Thyroid gland (tissue), 4 donors: ENCODE data around the gene ZC3H18. TPM values are rescaled to one million over a fixed set of nuclear protein-coding genes. Genes with fewer than 3 reads are reported as not detected.

Source experiments
- DNase-seq, 2 donors: peaks; one replicate each; pipeline ENCODE4 v3.0.0-alpha.2; 2019
- H3K27ac ChIP-seq, 3 donors: fragments of 200-600 bp; sonication (generic); 1 replicate in 2 of 3; 2 replicates in 1 of 3; pipeline ENCODE4 v1.5.1; 2016 to 2019; ENCODE audit warnings: mild to moderate bottlenecking in 1 of 3, moderate library complexity in 1 of 3
- H3K27me3 ChIP-seq: fragments of 200-600 bp; sonication (generic); one replicate; pipeline ENCODE4 v1.5.1; 2019
- H3K36me3 ChIP-seq, 2 donors: fragments of 200-600 bp; sonication (generic); one replicate each; pipeline ENCODE4 v1.5.1; 2016 to 2019
- H3K4me1 ChIP-seq, 2 donors: fragments of 200-600 bp; sonication (generic); one replicate each; pipeline ENCODE4 v1.5.1; 2017 to 2019
- H3K4me3 ChIP-seq, 3 donors: fragments of 200-600 bp; sonication (generic); replicated peaks in 1 of 3; 1 replicate in 2 of 3; 2 replicates in 1 of 3; pipeline ENCODE4 v1.5.1; 2016; ENCODE audit warnings: mild to moderate bottlenecking in 1 of 3
- H3K9me3 ChIP-seq: fragments of 200-600 bp; sonication (generic); one replicate; pipeline ENCODE4 v1.5.1; 2017
- POLR2A ChIP-seq, 2 donors: fragments of 450-650 bp; IDR thresholded peaks; one replicate each; pipeline ENCODE4 v1.6.1; 2017; ENCODE audit warnings: antibody characterized with exemption in 2 of 2, mild to moderate bottlenecking in 2 of 2, moderate library complexity in 1 of 2
- WGBS, 2 donors: methylation state at CpG; one replicate each; pipeline ENCODE4 v1.1.5; 2017; 5-methylcytosine and 5-hydroxymethylcytosine counted together
- intact Hi-C: fragments of 100-400 bp; cut with DNase I; formaldehyde crosslinking; loops from one replicate; pipeline ENCODE4 v1.15.1; 2023
- total RNA-seq, 4 donors: library from RNA; depleted of rRNA; stranded (reverse); fragments of >200 nt; gene quantifications; one replicate each; pipeline ENCODE4 v1.2.3, GENCODE V29; 2016
- TF ChIP-seq, protein P1 (sequence below), 6 experiments: fragments of 200-600 bp in 3 of 6; fragments of 450-650 bp in 3 of 6; sonication (generic) in 3 of 6; IDR thresholded peaks; one replicate each; pipeline ENCODE4 v1.5.1; 2016 to 2019; ENCODE audit warnings: antibody characterized with exemption in 6 of 6, mild to moderate bottlenecking in 2 of 6, inconsistent platforms in 1 of 6, moderate library complexity in 1 of 6

ZC3H18 gene
- total RNA-seq, 4 donors from 2014 or later, result 14.8 to 25.5 (median 20.9) TPM

GRCh38 chr16:88569614-88569984 is 604 bp upstream of the ZC3H18 start:
- WGBS, 2 donors, result 0 to 1% methylated on average over 17 to 28 of the region's 28 CpGs
- Histone ChIP-seq H3K4me1 (peaks cover 13 to 16% of the 10 kb centered on the region in 2 donors), H3K27me3 (no peaks in the 10 kb centered on the region)

DNA sequence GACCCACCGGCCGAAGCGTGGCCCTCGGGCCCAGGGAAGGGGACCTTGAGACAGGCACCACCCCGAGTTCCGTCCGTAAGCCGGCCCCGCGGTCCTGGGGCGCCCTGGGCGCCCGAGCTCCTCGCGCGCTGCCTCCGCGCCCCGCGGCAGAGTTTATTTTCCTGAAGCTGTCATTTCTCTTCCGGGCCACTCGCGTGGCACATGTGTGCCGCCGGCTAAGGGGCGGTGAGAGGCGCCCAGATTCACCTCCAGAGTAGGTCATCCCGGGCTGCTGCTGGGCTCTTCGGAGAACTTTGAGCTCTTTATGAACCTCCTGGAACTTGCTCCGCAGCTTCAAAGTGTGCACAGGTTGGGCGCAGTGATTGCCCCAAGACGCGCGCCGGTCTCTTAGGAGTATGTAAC is 489 bp downstream of the ZC3H18 start:
- intact Hi-C loops, result loop anchor here (2.0 to 10.0 kb wide), 2 partner anchors 84 to 136 kb away; partner anchors contain the start of genes CTU2, CYBA and RNF166
- TF ChIP-seq POLR2A (IDR thresholded peaks at IDR 0.05), result no peak
- TF ChIP-seq, protein P1, sequence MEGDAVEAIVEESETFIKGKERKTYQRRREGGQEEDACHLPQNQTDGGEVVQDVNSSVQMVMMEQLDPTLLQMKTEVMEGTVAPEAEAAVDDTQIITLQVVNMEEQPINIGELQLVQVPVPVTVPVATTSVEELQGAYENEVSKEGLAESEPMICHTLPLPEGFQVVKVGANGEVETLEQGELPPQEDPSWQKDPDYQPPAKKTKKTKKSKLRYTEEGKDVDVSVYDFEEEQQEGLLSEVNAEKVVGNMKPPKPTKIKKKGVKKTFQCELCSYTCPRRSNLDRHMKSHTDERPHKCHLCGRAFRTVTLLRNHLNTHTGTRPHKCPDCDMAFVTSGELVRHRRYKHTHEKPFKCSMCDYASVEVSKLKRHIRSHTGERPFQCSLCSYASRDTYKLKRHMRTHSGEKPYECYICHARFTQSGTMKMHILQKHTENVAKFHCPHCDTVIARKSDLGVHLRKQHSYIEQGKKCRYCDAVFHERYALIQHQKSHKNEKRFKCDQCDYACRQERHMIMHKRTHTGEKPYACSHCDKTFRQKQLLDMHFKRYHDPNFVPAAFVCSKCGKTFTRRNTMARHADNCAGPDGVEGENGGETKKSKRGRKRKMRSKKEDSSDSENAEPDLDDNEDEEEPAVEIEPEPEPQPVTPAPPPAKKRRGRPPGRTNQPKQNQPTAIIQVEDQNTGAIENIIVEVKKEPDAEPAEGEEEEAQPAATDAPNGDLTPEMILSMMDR (IDR thresholded peaks at IDR 0.05), result no peak
- Histone ChIP-seq H3K27me3 (no peaks in the 10 kb centered on the region), H3K36me3 (no peaks in the 10 kb centered on the region), H3K4me1 (peaks cover 13 to 16% of the 10 kb centered on the region in 2 donors), H3K27ac (peak overlapping the region in 1 of 3 donors; percentile 68), H3K9me3 (no peaks in the 10 kb centered on the region), H3K4me3 (peak overlapping the region in 2 of 3 donors; percentile 48 to 71)
- no peak for DNase-seq
- WGBS, 2 donors, result 0% methylated on average over 3 to 4 of the region's 35 CpGs

More at GRCh38 chr16:88569614-88569984, 604 bp upstream of the ZC3H18 start:
- H3K9me3 ChIP-seq, result no peaks in the 10 kb centered on the region
- H3K36me3 ChIP-seq, result no peaks in the 10 kb centered on the region
- peak overlapping the region; percentile 5 to 71 (median 16) for H3K4me3 ChIP-seq
- no peak for DNase-seq
- peak overlapping the region in 1 of 3 donors; percentile 69 for H3K27ac ChIP-seq
- TF ChIP-seq POLR2A (IDR thresholded peaks at IDR 0.05), result peak in 1 of 2 donors; percentile 8
- TF ChIP-seq, protein P1 (IDR thresholded peaks at IDR 0.05), result peak in 1 of 6 experiments; percentile 11
- intact Hi-C loops, result no loop called here

DNA sequence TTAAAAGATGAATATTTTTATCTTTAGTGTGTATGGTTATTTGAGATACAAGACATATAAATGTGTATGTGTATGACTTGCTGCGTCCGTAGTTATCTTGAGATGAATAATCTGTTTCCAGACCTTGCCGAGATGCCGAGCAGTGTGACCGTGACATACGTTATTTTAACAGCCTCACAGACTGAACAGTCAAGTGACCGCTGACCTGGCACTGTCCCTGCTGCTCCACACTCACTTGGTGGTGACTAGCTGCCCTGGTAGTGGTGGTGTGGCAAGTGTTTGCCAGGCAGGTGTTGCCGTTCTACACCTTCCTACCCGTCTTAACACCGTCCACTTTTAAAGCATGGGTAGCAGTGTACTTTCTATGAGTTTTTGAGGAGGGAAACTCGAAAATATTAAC is 5.0 kb downstream of the ZC3H18 start:
- Histone ChIP-seq H3K27me3 (no peaks in the 10 kb centered on the region), H3K27ac (no peak overlapping the region), H3K4me3 (no peak overlapping the region), H3K36me3 (peaks cover 11 to 19% of the 10 kb centered on the region in 2 donors), H3K4me1 (peaks cover 27 to 28% of the 10 kb centered on the region in 2 donors), H3K9me3 (no peaks in the 10 kb centered on the region)
- 61 to 74% methylated on average over 11 of the region's 11 CpGs for WGBS, 2 donors
- intact Hi-C loops, result loop anchor here (10.0 kb wide), 1 partner anchor 80 kb away; the partner anchor contains the start of gene CYBA
- peak; percentile 63 to 73 for DNase-seq
- TF ChIP-seq, protein P1 (IDR thresholded peaks at IDR 0.05), result no peak
- TF ChIP-seq POLR2A (IDR thresholded peaks at IDR 0.05), result no peak

GRCh38 chr16:88576307-88576706 is 6.1 kb downstream of the ZC3H18 start:
- Histone ChIP-seq H3K36me3 (peaks cover 19% of the 10 kb centered on the region in 2 donors), H3K4me3 (no peak overlapping the region), H3K4me1 (peaks cover 21 to 23% of the 10 kb centered on the region in 2 donors), H3K27ac (no peak overlapping the region), H3K27me3 (no peaks in the 10 kb centered on the region), H3K9me3 (no peaks in the 10 kb centered on the region)
- TF ChIP-seq, protein P1 (IDR thresholded peaks at IDR 0.05), result no peak
- no peak for TF ChIP-seq POLR2A (IDR thresholded peaks at IDR 0.05)
- intact Hi-C loops, result loop anchor here (10.0 kb wide), 1 partner anchor 78 kb away; the partner anchor contains the start of gene CYBA
- 65 to 78% methylated on average over 13 of the region's 13 CpGs for WGBS, 2 donors
- DNase-seq, result peak; percentile 46 to 48

DNA sequence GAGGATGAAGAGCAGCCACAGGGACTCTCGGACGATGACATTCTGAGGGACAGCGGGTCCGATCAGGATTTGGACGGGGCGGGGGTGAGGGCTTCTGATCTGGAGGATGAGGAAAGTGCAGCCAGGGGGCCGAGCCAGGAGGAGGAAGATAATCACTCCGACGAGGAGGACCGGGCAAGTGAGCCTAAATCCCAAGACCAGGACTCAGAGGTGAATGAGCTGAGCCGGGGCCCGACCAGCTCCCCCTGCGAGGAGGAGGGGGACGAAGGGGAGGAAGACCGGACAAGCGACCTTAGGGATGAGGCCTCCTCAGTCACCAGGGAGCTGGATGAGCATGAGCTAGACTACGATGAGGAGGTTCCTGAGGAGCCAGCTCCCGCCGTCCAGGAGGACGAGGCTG is 7.0 kb downstream of the ZC3H18 start:
- Histone ChIP-seq H3K4me3 (no peak overlapping the region), H3K27ac (no peak overlapping the region), H3K4me1 (peaks cover 18 to 19% of the 10 kb centered on the region in 2 donors), H3K27me3 (no peaks in the 10 kb centered on the region), H3K36me3 (peaks cover 19% of the 10 kb centered on the region in 2 donors), H3K9me3 (no peaks in the 10 kb centered on the region)
- no peak for DNase-seq
- intact Hi-C loops, result loop anchor here (10.0 kb wide), 1 partner anchor 78 kb away; the partner anchor contains the start of gene CYBA
- no peak for TF ChIP-seq POLR2A (IDR thresholded peaks at IDR 0.05)
- TF ChIP-seq, protein P1 (IDR thresholded peaks at IDR 0.05), result no peak
- WGBS, 2 donors, result 91 to 93% methylated on average over 20 of the region's 20 CpGs
